AG09319 (cell line): ENCODE data around the gene NUCB1.
"Not testable (repeated sequence)": the region's sequence is repeated elsewhere in the genome, so short reads cannot be mapped to it uniquely, and the experiment has no call there.

Source experiments
- DNase-seq: peaks from one replicate; pipeline ENCODE4 v3.0.0-alpha.2; 2010; ENCODE audit warnings: low read depth; ENCODE audit errors: extremely low read depth
- CTCF ChIP-seq: IDR thresholded peaks from 2 replicates; pipeline ENCODE4 v1.5.1; 2011; ENCODE audit warnings: low read depth, mild to moderate bottlenecking, inconsistent platforms, low read length, moderate library complexity

Gene NUCB1

GRCh38 chr19:48926909-48927308, 26.8 kb downstream of the NUCB1 start:
- DNase-seq = peak; percentile 81
- TF ChIP-seq CTCF = no peak

GRCh38 chr19:48927692-48928091, 27.6 kb downstream of the NUCB1 start:
- DNase-seq = not testable (repeated sequence)

GRCh38 chr19:48928164-48929025, 28.3 kb downstream of the NUCB1 start:
- no peak for TF ChIP-seq CTCF
- peak; percentile 10 for DNase-seq

- DNase-seq = no peak
Measured at GRCh38 chr19:48933382-48933932, 33.3 kb downstream of the NUCB1 start, which contains the start of gene DHDH. Gene DHDH, plus strand, starts transcription at chr19:48933699. Its CDS starts 23 bp downstream, at chr19:48933722.

GRCh38 chr19:48934837-48935236, 34.7 kb downstream of the NUCB1 start:
- TF ChIP-seq CTCF = no peak
- DNase-seq = no peak

More at GRCh38 chr19:48933382-48933932, 33.3 kb downstream of the NUCB1 start, which contains the start of gene DHDH:
- no peak for TF ChIP-seq CTCF

- DNase-seq = no peak
- no peak for TF ChIP-seq CTCF
Measured at GRCh38 chr19:48935864-48936263, 35.8 kb downstream of the NUCB1 start.

GRCh38 chr19:48938256-48938655, 38.1 kb downstream of the NUCB1 start:
- DNase-seq = no peak
- TF ChIP-seq CTCF = no peak
